Measurements from ENCODE around the gene ZCWPW1.

DNA sequence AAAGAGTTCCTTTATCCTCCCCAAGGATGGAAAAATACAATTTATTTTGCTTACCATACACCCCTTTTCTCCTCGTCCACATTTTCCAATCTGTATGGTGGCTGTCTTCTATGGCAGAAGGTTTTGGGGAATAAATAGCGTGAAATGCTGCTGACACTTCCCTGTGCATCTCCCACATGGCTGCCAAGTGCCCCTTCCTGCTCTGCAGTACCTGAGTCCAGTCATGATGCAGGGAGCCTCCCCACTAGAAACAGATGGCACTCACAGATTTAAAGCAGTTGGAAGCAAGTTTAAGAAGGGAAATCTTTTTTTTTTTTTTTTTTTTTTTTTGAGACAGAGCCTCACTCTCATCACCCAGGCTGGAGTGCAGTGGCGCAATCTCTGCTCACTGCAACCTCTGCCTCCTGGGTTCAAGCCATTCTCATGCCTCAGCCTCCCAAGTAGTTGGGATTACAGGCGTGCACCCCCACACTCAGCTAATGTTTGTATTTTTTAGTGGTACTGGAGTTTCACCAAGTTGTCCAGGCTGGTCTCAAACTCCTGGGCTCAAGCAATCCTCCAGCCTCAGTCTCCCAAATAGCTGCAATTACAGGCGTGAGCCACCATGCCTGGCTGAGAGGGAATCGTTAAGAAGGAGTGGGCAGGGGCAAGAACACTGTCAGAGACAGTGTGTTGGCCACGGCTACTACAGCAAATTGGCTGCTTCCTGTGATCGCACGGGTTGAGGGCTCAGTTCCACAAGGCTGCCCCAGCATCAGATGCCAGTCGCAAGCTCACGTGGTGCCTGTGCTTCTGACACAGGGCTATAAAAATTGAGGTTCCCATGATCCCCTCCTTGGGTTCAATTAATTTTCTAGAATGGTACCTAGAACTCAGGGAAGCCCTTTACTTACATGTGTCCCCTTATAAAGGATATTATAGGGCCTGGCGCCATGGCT, 60.6 kb downstream of the ZCWPW1 start:
- TF ChIP-seq, protein P1, sequence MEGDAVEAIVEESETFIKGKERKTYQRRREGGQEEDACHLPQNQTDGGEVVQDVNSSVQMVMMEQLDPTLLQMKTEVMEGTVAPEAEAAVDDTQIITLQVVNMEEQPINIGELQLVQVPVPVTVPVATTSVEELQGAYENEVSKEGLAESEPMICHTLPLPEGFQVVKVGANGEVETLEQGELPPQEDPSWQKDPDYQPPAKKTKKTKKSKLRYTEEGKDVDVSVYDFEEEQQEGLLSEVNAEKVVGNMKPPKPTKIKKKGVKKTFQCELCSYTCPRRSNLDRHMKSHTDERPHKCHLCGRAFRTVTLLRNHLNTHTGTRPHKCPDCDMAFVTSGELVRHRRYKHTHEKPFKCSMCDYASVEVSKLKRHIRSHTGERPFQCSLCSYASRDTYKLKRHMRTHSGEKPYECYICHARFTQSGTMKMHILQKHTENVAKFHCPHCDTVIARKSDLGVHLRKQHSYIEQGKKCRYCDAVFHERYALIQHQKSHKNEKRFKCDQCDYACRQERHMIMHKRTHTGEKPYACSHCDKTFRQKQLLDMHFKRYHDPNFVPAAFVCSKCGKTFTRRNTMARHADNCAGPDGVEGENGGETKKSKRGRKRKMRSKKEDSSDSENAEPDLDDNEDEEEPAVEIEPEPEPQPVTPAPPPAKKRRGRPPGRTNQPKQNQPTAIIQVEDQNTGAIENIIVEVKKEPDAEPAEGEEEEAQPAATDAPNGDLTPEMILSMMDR (IDR thresholded peaks at IDR 0.05; ENCODE audit: poor library complexity), result no peak
- TF ChIP-seq EZH2 (IDR thresholded peaks at IDR 0.05; ENCODE audit: borderline replicate concordance), result no peak
- no peak for TF ChIP-seq EZH2phosphoT487 (IDR thresholded peaks at IDR 0.05; ENCODE audit: low read depth, severe bottlenecking, unreplicated experiment)
